Measurements from ENCODE around the gene ADAM11.

ADAM11 gene

DNA sequence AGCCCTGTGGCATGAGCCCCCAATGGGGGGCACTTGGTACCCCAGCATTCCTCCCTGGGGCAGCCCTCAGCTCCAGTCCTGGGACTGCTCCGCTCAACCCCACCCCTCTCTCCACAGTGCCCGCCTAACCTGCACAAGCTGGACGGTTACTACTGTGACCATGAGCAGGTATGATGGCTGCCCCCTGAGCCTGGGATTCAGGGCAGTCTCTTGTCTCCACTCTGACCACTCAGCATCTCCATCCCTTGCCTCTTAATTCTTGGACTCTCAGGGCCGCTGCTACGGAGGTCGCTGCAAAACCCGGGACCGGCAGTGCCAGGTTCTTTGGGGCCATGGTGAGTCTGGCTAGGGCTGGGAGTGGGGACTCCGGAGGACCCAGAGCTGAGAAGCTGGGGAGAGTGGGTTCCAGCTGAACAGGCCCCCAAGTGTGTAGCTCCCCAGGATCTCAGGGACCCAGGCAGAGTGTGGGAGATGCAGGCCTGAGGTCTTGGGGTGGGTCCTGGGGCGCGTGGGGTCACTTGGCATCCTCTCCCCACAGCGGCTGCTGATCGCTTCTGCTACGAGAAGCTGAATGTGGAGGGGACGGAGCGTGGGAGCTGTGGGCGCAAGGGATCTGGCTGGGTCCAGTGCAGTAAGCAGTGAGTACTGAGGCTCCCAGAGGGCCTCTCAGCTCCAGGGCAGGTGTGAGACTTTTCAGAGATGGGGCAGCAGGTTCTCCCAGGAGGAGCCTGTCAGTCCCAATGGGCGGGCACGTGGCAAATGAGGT lies 18.0 kb downstream of the ADAM11 start:
- no peak for DNase-seq

DNA sequence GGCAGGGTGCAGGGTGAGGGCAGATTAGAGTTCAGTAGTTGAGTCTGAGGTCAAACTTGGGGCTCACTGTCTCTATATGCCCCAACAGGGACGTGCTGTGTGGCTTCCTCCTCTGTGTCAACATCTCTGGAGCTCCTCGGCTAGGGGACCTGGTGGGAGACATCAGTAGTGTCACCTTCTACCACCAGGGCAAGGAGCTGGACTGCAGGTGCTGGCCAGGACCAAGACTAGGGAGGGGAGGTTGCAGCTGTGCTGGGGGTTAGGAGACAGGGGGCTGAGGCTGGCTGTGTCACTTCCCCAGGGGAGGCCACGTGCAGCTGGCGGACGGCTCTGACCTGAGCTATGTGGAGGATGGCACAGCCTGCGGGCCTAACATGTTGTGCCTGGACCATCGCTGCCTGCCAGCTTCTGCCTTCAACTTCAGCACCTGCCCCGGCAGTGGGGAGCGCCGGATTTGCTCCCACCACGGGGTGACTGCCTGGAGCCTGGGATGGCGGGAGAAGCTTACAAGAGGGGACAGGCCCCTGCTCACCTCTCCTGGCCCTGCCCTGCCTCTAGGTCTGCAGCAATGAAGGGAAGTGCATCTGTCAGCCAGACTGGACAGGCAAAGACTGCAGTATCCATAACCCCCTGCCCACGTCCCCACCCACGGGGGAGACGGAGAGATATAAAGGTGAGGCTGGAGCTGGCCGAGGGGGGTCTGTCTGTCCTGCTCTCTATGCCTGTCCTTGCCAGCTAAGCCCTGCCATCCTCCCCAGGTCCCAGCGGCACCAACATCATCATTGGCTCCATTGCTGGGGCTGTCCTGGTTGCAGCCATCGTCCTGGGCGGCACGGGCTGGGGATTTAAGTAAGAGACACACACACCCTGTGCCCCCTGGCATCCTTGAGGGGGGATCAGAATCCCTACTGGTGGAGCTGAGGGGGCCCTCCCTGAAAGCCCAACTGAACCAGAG lies 18.9 kb downstream of the ADAM11 start:
- DNase-seq = no peak

DNA sequence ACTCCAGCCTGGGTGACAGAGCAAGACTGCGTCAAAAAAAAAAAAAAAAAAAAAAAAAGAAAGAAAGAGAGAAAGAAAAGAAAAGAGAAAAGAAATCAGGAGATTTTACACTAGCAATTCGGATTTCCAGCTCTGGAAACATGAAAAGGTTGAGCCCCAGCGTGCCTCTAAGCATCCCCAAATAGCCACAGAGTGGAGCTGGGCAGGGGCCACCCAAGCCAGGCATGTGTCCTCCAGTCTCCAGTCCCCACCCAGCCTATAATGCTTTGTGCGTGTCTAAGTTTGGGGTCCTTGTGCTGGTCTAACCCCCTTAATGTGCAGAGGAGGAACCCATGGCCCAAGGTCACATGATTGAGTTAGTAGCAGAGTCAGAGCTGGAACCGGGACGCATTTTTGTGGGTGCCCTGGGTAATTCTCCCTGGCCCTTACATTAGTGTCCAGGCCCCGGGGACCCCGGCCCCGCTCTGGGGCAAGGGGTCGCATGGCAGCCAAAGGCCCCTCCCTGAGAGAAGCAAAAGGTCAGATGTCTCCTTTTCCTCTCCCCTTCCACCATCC lies 19.9 kb downstream of the ADAM11 start:
- no peak for DNase-seq

DNA sequence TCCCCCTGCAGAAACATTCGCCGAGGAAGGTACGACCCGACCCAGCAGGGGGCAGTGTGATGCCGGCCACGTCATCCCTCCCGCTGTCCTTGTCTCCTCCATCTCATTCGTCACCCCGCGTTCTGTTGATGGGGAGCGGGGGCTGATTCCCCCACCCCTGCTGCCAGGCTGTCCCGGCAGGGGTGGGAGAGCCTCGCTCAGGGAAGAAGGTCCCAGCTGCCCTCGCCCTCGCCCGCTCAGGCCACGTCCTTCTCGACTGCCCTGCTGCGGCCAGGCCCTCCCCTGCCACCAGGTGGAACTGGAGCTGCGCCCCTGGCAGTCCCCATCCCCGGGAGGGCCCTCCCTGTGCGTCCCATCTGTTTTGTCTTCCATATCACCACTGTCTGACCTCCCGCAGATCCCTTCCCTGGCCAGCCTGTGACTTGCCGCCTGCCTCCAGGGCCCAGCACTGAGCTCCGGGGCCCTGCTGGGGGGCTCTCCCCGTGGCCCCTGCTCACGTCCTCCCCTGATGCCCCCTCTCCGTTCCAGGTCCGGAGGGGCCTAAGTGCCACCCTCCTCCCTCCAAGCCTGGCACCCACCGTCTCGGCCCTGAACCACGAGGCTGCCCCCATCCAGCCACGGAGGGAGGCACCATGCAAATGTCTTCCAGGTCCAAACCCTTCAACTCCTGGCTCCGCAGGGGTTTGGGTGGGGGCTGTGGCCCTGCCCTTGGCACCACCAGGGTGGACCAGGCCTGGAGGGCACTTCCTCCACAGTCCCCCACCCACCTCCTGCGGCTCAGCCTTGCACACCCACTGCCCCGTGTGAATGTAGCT lies 20.6 kb downstream of the ADAM11 start:
- DNase-seq = peak; percentile 34

DNA sequence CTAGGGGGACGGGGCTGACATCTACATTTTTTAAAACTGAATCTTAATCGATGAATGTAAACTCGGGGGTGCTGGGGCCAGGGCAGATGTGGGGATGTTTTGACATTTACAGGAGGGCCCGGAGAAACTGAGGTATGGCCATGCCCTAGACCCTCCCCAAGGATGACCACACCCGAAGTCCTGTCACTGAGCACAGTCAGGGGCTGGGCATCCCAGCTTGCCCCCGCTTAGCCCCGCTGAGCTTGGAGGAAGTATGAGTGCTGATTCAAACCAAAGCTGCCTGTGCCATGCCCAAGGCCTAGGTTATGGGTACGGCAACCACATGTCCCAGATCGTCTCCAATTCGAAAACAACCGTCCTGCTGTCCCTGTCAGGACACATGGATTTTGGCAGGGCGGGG lies 21.4 kb downstream of the ADAM11 start:
- no peak for DNase-seq

DNA sequence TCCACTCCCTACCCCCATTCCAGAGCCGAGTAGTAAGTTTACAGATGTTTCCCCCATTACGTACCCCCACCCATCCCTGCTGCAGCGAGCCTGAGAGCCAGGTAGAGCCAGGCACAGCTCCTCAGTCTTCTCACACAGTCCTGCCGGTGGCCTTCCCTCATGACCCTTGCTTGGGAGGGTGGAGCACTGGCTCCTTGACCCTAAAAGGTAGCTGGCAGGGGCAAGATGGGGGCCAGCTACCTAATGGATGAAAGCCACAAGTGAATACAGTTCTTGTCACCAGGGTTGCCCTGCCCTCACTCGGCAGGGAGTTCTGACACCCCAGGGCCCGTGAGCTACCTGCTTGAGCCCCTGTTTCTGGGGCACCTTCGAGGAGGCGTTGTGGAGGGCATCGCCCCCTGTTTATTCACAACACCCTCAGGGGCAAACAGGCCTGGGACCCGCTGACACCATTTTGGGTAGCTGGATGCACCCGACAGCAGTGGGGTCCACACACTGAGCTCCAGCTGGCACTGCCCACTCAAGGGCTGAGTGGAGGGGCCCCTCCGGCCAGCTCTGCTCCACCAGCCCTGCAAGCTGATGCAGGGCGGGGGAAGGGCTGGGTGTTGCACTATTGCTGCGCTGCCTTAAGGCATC lies 22.2 kb downstream of the ADAM11 start:
- DNase-seq = no peak

DNA sequence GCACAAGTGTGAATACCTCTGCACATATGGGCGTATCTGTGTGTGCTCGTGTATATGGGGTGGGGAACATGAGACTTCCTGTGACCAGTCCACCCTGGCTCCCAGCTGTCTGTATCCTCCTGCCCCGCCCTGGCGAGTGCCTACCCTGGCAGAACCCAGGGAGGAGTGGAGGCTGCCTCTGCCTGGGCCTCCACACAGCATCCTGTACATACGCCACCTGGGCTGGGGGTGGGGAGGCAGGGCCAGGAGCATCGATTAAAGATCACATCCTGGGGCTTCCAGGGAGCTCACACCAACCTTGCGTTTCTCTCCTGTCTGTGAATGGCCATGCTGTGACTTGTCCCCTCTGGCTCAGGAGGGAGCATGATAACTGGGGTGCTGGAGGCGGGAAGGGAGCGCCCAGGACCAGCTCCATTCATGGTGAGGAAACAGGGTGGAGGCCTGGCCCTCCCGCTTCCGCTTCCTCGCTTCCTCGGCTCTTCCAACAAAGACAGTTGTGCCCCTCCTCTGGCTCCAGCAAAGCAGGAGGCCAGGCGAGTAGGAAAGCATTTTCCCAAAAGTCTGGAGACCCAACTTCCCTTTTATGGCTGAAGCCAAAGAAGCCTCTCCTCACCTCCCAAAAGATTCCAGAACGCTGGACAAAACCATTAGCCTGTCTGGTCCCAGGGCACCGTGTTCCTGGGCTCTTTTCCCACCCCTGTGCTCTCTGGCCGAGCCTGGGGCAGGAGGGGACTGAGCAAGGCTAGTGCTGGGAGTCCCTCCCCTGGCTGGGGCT lies 22.9 kb downstream of the ADAM11 start:
- DNase-seq = no peak

DNA sequence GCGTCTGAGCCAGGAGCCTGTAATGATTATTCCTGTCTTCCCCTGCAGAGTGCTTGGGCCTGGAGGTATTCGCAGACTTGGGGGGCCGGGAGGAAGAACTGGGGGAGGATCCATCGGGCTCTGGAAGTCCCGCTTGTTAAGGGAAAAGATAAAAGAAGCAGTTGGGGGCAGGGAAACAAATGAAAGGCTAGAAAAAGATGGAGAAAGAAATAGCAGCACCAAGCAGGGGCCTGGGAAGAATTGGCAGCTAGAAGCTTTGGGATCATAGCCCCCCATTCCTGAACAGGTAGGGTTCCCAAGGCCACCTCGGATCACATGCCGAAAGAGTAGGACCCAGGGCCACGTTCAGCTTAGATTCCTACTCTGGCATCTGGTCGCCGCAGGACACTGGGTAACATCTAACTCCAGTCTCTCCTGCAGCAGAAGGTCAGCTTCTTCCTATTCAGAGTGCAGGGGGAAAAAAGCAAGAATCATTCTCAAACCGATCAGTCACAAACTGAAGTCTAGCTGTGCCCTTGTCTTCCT lies 23.6 kb downstream of the ADAM11 start:
- no peak for DNase-seq

DNA sequence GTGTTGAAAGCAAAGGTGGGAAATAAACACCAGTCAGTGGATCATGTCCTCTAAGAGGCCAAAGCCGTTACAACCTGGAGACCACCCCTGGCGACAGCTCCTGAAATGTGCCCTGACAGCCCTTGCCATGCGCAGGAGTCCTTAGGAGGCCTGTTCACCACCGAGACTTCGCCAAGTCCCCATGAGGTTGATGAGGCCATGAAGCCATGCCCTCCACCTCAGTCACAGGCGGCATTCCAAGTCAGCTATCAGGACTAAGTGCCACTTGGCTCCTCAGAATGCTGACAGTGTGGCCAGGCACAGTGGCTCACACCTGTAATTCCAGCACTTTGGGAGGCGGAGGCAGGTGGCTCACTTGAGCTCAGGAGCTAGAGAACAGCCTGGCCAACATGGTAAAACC lies 27.1 kb downstream of the ADAM11 start:
- no peak for DNase-seq

DNA sequence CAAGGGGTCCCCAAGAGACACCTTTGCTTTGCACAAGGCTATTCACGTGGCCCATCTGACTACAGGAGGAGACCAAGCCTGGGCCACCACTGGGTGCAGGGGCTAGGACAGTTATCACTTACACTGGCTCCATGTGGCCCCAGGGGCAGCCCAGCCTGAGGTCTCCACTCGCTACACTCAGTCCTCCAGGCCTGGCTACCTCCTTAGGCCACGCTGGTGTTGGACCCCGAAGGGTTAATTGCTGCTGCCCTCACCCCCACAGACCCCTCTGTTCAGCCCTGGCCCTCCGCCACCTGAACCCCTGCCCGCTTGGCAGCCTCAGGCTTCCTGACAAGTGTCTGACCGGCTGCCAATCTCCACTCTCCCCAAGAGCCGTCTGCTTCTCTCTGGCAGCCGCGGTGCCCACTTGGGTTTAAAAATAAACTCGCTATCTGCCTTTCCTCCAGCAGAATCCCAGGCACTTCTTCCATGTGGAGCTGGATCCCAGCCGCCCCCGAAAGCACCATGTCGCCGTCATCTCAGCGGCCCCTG lies 27.8 kb downstream of the ADAM11 start:
- DNase-seq = no peak

DNA sequence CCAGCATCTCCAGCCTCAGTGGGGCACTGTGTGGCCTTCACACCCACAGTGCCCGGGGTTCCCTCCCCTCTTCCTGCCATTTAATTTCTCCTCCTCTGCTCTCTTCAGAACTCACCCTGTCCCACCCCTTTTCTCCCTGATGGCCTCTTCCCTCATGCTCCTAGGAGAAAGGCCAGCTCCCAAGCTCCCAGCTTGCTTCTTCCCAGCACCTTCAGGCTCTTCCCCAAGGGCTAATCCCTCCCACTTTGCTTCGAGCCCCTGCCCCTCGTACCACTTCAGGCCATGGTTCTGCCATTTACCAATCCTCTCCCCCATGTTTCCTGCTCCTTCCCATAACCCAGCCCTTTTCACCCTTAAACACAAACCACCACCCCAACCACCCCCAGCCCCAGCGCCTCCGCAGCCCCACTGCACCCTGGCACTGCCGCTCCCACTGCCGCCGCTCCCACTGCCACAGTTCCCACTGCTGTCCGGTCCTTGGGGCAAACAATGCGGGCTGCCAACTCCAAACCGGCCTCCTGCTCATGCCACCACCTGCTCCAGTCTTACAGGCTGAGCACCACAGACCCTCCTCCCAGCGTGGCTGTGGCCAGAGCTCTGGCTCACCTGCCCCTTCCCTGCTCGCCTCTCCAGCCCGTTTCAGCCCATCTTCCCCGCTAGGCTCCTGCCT lies 28.6 kb downstream of the ADAM11 start:
- DNase-seq = no peak

DNA sequence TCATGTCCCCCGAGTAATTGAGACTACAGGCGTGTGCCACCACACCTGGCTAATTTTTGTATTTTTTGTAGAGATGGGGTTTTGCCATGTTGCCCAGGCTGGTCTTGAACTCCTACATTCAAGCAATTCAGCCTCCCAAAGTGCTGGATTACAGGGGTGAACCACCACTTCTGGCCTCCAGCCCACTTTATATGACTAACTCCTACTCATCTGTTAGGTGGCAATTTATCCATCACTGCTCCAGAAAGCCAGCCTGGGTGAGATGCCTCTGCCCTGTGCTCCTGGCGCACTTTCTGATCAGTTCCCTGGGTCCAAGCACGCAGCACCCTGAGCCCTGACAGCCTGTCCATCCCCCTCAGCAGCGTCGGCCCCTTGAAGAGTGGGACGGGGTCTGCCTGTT lies 29.4 kb downstream of the ADAM11 start:
- no peak for DNase-seq

DNA sequence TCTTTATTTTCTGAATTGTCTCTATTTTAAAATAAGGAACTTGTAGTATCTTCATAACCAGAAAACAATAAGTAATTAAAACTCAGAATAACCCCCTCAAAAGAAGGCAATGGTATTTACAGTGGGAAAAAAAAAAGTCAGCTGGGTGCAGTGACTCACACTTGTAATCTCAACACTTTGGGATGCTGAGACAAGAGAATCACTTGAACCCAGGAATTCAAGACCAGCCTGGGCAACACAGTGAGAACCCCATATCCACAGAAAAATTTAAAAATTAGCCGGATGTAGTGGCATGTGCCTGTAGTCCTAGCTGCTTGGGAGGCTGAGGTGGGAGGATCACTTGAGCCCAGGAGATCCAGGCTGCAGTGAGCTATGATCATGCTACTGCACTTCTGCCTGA lies 33.5 kb downstream of the ADAM11 start:
- no peak for DNase-seq

DNA sequence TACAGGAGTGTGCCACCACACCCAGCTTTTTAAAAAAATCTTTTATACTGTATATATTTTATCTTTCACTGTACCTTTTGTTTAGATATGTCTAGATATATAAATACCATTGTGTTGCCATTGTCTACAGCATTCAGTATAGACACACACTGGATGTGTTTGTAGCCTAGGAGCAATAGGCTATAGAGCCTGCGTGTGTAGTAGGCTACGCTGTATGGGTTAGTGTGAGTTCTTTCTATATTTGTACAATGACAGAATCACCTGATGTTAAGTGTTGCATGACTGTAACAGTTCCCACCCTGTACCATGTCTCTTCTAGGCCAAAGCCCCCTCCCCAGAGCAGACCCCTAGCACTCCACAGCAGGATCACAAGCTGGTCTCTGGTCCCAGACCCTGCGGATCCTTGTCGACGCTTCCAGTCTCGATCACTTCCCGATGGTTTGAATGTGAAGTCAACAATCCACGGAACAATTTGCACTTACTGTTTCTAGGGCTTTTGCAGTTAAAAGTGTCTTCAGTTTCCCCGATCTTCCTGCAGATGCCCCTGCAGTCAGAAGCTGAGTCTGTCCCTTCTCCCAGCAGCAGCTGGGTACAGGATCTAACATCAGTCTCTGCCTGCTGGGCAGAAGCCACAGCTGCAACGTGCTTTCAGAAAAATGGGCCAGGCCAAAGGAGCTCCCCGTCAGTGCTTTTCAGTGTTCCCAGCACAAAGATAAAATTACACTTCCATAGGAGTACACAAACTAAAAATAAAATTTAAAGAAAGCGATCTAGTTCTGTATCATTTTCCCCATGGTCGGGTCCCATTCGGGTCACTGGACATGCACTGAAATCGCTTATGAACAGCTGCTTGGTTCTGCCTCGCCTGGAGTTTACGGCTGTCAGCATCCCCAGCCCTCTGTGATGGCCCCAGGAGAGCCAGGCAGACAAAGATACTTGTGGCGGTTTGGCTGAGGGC lies 35.4 kb downstream of the ADAM11 start:
- DNase-seq = no peak

DNA sequence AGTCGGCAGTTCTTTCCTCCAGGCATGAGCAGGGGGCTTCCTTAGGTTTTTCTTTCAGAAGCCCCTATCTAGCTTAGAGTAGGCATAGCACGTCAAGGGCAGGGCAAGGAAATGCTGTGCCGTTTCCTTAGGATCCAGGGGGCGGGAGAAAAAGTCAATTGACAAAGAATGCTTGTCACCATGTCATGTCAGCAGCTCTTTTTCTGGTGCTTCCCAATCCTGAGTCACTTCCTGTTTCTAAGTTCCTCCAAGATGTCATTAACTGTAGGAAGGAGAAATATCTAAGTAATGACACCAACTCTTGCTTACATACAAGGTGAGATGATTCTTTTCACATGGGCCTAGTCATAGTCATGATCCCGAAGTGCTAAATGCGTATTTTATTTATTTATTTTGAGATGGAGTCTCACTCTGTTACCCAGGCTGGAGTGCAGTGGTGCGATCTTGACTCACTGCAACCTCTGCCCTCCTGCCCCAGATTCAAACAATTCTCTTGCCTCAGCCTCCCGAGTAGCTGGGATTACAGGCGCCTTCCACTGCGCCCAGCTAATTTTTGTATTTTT lies 36.1 kb downstream of the ADAM11 start:
- no peak for DNase-seq

DNA sequence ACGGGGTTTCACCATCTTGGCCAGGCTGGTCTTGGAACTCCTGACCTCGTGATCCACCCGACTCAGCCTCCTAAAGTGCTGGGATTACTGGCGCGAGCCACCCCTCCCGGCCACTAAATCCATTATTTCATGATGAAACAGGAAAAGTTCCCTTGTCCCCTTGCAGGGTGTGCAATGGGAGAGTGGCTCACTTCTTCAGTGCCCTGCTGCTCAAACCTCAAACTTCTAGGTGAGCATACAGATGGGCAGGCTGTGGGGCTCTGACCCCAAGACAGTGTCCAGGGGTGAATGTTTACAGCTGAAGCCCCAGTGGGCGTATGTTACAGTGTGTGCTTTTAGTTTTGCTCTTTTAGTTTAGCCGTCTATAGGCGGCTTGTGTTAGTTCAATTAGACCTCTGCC lies 36.6 kb downstream of the ADAM11 start:
- no peak for DNase-seq

DNA sequence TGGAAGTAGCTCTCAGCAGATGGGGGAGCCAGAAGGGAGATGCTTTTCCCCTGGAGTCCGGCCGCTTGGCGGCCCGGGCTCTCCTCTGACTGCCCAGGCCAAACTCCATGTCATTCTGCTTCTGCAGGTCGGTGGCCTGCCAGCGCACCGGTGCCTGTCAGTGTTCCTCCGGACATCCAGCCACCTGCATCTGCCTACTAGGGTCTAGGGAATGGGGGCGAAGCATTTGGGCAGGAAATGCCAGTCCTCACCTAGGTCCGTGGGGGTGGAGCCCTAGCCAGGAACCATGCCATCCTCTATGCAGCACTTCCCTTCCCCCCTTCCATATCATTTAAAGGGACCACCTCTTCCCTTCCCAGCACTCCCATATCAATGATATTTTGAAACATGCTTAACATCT lies 37.1 kb downstream of the ADAM11 start:
- DNase-seq = no peak

DNA sequence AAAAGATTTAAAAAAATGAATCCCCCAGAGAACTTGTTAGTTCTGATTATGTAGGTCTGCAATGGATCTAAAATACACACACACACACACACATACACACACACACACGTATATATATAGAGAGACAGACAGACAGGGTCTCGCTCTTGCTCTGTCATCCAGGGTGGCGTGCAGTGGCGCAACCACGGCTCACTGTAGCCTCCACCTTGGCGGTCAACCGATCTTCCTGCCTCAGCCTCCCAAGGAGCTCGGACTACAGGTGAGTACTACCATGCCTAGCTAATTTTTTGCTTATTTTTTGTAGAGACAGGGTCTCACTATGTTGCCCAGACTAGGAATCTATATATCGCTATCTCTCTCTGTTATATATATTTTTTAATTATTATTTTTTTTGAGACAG lies 37.9 kb downstream of the ADAM11 start:
- no peak for DNase-seq

DNA sequence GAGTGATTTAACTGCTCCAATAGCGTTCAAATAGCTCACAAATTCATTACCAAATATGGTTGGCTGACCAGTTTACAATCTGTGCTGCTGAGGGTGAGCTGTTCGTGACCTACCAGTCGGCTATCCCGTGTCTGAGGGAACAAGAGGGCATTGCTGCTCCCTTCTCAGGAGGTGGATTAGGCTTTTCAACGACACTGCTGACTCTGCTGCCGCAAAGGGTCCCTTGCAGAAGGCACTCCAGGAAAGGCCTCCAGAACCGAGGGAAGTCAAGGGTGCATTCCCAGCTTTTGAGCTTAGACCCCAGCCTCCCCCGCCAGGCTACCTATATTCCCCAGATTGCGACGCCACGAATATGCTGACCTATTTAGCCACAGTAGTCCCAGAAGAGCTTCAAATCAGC lies 39.0 kb downstream of the ADAM11 start:
- DNase-seq = no peak
